ENCODE data around the gene P3H1. TPM values are rescaled to one million over a fixed set of nuclear protein-coding genes. Genes with fewer than 3 reads are reported as not detected.
A peak's percentile ranks its signal among the peaks of the same experiment; 100 is the strongest.

P3H1 gene
- total RNA-seq, 1 donor from 2014 or later = 221 TPM

- DNase-seq (ENCODE audit: extremely low spot score, unreplicated experiment) = no peak
- Mint-ChIP-seq H3K4me3 (ENCODE audit: unreplicated experiment) (no peak overlapping the region), H3K27me3 (ENCODE audit: unreplicated experiment) (no peaks in the 10 kb centered on the region), H3K4me1 (ENCODE audit: unreplicated experiment) (peaks cover 1% of the 10 kb centered on the region), H3K9me3 (ENCODE audit: unreplicated experiment) (no peaks in the 10 kb centered on the region), H3K27ac (ENCODE audit: unreplicated experiment) (no peak overlapping the region), H3K36me3 (ENCODE audit: unreplicated experiment) (no peaks in the 10 kb centered on the region)
- no peak for TF ChIP-seq CTCF (IDR thresholded peaks at IDR 0.05)
Observed at GRCh38 chr1:42736571-42737200, 30.1 kb downstream of the P3H1 start.

DNA sequence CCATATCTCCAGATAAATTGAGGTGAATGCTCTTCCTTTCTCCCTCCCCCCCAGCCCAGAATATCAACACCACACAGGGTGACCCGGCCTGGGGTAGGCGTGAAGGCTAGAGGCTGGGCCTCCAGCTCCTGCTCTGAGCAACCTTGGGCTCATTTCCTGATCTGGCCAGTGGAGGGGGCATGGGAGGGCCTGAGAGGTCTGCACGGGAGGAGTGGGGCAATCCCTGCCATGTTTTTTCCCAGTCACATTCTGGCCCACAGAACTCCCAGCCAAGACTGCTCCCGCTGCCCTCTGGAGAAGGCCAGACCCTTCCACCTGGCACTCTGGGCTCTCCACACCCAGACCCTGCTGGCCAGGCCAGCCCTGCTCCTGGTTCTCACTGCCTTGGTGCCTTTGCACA lies 30.7 kb downstream of the P3H1 start:
- Mint-ChIP-seq H3K27me3 (ENCODE audit: unreplicated experiment) (no peaks in the 10 kb centered on the region), H3K27ac (ENCODE audit: unreplicated experiment) (no peak overlapping the region), H3K36me3 (ENCODE audit: unreplicated experiment) (no peaks in the 10 kb centered on the region), H3K4me3 (ENCODE audit: unreplicated experiment) (no peak overlapping the region), H3K4me1 (ENCODE audit: unreplicated experiment) (peaks cover 1% of the 10 kb centered on the region), H3K9me3 (ENCODE audit: unreplicated experiment) (no peaks in the 10 kb centered on the region)
- no peak for DNase-seq (ENCODE audit: extremely low spot score, unreplicated experiment)
- peak; percentile 28 for TF ChIP-seq CTCF (IDR thresholded peaks at IDR 0.05)

DNA sequence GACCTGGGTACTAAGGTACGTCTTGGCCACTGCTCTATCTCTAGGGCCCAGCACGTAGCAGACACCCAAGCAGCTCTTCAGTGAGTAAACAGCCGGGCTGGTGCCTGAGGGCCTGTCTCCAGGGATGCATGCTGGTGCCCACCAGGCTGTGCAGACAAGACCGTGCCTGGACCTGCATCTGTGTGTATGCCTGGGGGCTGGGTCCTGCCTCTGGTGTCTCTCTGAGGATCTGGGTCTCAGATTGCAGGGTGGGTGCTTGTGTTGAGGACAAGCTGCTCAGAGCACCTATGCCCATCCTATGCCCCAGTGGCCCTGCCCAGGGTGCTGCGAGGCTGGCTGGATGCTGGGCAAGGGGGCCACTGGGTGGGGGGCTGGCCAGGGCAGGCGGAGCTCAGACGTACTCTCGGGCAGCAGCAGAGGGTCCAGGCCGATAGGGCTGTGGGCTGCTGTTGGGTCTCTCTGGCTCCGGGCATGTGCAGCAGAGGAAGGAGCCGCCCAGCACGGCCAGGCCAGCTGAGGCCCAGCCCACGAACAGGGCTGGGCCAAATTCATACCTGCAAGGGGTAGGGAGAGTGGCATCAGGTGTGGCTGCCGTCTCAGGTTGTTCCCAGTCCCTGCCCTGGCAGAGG lies 31.2 kb downstream of the P3H1 start:
- Mint-ChIP-seq H3K4me1 (ENCODE audit: unreplicated experiment) (peaks cover 1% of the 10 kb centered on the region), H3K36me3 (ENCODE audit: unreplicated experiment) (no peaks in the 10 kb centered on the region), H3K4me3 (ENCODE audit: unreplicated experiment) (no peak overlapping the region), H3K27me3 (ENCODE audit: unreplicated experiment) (no peaks in the 10 kb centered on the region), H3K9me3 (ENCODE audit: unreplicated experiment) (no peaks in the 10 kb centered on the region), H3K27ac (ENCODE audit: unreplicated experiment) (no peak overlapping the region)
- no peak for TF ChIP-seq CTCF (IDR thresholded peaks at IDR 0.05)
- DNase-seq (ENCODE audit: extremely low spot score, unreplicated experiment) = peak; percentile 80

DNA sequence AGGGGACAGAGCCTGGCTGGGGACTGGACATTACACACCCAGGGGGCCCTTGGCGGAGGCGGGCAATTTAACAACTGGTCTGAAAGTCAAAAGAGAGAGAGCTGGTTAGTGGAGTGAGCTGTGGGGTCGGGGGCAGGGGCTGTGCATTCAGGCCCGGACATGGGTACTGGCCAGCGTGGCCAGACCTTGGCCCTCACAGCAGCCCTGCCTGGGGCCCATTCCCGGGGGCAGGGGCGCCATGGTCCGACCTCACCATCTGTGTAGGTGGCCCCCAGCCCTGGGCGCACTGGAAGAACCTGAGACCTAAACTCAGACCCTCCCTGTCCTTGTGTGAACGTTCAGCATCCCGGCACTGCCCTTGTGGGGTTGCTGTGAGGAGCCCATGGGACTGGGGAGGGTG lies 31.8 kb downstream of the P3H1 start:
- TF ChIP-seq CTCF (IDR thresholded peaks at IDR 0.05) = no peak
- Mint-ChIP-seq H3K27me3 (ENCODE audit: unreplicated experiment) (no peaks in the 10 kb centered on the region), H3K9me3 (ENCODE audit: unreplicated experiment) (no peaks in the 10 kb centered on the region), H3K27ac (ENCODE audit: unreplicated experiment) (no peak overlapping the region), H3K36me3 (ENCODE audit: unreplicated experiment) (no peaks in the 10 kb centered on the region), H3K4me1 (ENCODE audit: unreplicated experiment) (peaks cover 1% of the 10 kb centered on the region), H3K4me3 (ENCODE audit: unreplicated experiment) (no peak overlapping the region)
- DNase-seq (ENCODE audit: extremely low spot score, unreplicated experiment) = peak; percentile 81

DNA sequence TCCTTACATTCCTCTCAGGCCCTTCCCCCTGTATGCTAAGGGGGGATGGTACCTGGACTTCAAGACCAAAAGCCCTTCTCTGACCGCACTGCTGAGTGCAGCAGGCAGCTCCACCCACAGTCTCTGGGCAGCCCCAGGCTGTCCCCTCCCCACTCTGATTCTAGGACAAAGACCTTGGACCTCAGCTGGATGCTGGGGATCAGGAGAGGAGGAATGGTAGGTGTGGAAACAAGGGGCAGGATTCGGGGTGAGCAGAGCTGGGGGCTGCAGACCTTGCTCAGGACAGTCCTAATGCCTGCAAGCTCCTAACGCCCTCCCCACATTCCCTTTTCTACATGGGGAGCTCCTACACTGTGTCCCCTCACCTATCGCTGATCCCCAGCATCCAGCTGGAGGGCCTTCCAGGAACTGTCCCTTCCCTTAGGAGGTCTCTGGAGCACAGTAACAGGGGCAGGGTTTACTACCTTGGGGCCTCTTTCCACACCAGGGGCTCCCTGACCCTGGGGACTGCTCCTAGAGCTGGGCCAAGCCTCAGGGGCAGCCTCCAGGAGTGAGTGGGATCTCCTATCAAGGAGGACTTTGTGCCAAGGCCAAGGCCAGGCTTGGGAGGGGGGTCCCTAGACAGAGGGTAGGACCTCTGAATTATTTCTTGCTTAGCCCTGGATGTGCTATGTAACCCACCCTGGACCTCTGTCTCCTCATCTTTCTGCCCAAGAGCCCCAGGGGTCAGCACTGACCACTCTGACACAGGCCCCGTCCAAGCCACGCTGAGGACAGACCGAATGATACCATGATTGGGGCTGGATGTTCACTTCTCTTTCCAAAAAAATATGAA lies 32.4 kb downstream of the P3H1 start:
- no peak for TF ChIP-seq CTCF (IDR thresholded peaks at IDR 0.05)
- DNase-seq (ENCODE audit: extremely low spot score, unreplicated experiment) = peak; percentile 42
- Mint-ChIP-seq H3K4me1 (ENCODE audit: unreplicated experiment) (peaks cover 1% of the 10 kb centered on the region), H3K27ac (ENCODE audit: unreplicated experiment) (no peak overlapping the region), H3K4me3 (ENCODE audit: unreplicated experiment) (no peak overlapping the region), H3K27me3 (ENCODE audit: unreplicated experiment) (no peaks in the 10 kb centered on the region), H3K36me3 (ENCODE audit: unreplicated experiment) (no peaks in the 10 kb centered on the region), H3K9me3 (ENCODE audit: unreplicated experiment) (no peaks in the 10 kb centered on the region)

Data from osteocyte (in vitro differentiated cells).